GM21786 (cell line): ENCODE measurements around the gene YBX2.
A peak's percentile ranks its signal among the peaks of the same experiment; 100 is the strongest.

Source experiments
- ATAC-seq: cut with Tn5 transposase; IDR thresholded peaks from one replicate; pipeline ENCODE4 v1.9.1; 2021; ENCODE audit not compliant: unreplicated experiment

Gene YBX2

DNA sequence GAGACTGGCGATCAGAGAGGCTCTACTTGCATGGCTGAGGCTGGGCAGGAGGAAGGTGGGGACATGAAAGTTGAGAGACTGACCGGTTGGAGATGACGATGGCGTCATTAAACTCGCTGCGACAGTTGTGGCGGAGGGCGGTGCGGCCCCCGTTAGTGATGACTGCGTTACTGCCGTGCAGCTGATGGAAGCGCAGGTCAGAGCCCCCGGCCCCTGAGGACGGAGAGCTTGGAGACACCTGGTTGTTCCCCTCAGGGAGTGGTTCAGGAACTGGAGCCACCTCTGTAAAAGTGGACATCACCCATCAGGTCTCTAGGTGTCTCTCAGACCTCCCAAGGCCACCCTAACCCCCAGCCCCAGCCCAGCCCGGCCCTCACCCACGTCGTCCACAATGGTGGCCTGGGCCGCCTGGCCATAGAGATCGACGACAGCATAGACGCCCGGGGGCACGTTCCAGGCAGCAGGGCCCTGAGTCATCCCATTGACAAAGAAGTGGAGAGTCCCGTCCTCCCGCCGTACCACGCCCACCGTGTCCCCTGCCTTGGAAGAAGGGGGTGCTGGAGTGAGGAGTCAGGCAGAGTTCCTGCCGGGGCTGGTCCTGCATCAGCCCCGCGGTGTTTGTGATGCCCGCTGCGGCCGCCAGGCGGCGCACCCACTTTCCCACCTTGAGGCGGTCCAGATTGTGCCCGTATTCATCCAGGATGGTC is 29.4 kb upstream of the YBX2 start:
- no peak for ATAC-seq

DNA sequence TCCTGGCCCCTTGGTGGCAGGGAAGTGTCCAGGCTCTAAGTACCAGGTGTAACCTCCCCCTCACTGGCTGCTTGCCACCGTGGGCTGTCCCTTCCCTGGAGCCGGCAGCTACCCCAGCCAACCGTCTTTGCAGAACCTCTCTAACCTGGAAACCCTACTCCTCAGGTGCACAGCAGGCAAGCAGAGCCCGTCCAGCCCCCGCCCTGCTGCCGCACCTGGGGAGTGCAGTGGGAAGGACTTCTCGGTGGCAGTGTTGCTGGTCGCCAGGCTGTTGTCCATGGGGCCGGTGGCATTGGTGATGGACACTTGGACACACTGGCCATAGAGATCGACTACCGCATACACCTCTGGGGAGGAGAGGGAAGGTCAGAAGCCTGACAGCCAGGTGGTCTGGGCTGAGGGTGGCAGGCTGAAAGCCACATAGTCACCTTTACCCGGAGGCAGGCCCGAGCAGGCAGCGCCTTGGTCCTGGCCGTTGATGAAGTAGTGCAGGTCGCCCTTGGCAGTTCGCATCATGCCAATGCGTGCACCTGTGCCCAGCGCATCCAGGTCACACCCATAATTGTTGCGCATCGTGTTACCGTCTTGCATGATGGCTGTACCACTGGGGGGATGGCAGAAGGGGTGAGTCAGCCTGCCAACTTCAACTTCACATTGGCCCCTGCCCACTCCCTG is 28.2 kb upstream of the YBX2 start:
- no peak for ATAC-seq

DNA sequence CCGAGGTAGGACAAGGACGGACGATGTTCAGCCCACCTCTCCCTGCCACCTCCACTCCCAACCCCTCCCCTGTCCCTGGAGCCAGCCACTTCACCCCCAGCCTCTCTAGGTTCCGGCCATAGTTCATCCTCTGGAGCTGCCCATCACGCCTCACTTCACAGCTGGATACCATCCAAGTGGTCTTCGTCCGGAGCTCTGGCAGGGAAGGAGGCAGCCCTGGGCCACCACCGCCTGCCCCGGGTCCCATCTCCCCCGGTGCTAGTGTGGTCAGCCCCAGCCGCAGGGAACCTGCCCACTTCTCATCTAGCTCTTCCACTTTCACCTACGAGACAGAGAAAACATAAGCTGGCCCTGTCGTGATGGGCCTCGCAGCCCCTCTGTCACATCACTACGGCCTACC is 27.0 kb upstream of the YBX2 start:
- no peak for ATAC-seq

DNA sequence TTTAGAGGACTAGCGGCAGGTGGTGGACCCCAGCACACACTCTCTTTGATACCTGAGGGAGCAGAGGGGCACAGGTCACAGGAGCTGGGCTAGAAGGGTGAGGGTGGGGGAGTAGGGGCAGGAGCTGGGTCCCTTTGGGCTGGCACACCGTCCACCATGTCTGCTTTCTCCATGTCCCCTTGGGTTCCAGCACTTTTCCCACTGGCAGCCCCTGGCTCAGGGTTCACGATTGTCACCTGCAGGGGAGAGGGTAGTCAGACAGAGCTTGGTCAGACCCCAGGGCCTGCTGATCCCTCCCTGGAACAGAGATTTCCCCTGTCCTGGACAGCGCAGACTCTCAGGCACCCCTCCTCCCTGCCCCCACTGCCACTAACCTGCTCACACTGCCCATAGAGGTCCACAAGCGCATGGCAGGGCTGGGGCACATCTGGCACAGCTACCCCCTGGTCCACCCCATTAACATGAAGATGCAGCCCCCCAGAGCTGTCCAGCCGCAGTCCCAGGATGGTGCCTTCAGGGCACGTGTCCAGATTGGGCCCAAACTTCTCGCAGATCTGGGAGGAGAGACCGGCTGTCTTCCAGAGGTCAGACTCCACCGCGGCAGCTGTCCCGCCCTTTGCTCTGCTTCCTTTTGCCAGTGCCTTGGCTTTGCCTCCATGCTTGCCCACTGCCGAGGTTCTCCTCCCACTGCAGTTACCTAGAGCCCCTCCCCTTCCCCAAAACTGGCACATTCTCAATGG is 23.9 kb upstream of the YBX2 start:
- no peak for ATAC-seq

DNA sequence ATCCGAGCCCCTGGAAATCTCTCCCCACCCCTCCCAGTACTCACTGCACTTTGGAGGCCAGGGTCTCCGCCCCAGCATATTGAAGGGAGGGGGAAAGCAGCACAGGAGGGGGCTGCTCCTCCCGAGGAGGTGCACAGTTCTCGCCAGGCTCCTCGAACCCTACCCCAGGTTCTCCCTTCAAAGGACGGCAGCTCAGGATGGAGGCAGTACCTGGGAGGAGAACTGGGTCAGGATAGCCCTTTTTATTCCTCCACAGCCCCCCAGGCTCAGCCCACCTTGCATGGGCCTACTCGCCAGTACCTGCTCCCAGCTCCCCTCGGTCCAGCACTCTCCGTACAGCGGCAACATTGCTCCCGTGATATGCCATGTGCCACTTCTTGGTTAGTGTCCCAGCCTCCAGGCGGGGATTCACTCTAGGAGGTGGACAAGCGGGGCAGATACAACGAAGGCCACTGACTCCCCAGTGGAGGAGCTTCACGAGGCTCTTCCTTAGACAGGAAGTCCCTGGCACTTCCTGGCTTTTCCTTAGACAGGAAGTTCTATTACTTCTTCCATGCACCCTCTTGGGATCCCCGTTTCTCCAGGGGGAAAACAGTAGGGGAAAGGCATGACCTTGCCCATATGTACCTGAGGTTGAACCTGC is 22.8 kb upstream of the YBX2 start:
- ATAC-seq = no peak

DNA sequence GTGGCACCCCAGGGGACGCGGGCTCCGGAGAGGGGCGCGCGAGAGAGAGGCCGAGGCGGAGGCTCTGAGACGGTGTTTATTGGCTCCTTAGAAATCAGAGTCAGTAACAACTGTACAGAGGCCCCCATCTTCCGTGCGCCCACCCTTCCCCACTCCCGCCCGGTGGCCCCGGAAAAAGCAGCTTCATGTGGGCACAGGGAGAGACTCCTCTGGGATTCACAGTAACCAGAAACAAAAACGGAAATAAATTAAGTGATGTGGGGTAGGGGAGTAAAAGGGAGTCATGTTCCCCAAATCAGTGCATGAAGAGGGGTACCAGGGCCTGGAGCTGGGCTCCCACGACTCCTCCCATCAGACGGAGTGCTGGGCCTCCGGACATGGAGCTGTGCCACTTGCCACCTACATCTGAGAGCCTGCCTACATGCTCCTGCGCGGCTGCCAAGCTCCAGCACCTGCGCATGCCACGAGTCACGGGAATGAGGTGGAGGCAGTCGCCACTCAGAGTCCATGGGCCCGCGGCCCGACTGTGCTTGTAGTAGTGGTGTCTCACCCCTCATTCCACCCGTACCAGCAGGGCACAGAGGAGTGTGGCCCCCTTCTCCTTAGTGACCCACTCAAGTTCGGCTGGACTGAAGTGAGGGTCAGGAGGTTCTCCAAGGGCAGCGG is 21.3 kb upstream of the YBX2 start:
- no peak for ATAC-seq

DNA sequence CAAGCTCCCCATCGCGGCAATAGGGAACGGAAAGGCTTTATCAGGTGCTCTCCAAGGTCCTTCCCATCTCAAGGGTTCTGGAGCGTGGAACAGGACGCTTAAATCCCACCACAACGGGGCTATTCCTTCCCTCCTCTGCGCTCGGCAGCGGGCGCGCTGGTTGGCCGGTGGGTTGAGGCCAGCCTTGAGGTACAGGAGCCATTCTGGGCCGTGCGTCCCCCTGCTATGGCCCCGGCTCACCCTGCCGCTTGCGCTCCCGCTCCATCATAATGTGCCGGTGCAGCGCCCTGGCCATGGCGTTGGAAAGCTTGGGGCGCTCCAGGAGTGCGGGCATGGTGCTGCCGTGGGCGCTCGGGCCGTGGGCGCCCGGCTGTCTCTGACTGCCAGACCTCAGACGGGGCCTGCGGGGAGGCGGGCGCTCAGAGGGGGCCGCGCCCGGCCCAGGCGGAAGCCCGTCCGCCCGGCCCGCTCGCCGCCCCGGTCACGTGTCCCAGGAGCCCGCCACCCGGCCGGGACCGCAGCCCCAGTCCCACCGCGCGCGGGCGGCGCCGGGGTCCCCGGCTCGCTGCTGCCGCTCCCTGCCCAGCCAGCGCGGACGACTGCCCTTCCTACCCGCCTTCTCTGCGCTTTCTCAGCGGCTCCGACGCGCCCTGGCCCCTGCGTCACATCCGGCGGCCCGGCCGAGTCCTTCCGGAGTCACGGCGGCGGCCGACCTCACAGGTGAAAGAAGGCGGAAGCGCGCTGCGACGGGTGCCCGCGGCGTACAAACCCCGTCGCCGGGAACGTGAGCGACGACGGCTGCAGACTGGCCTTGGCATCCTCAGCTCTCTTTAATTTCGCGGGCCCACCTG is 20.5 kb upstream of the YBX2 start, which contains the start of gene GPS2:
TSS of gene GPS2 (minus strand) at position 642 of the 851 bp plus-strand sequence. CDS start at position 334, 308 bp downstream.
- peak; percentile 67 for ATAC-seq

DNA sequence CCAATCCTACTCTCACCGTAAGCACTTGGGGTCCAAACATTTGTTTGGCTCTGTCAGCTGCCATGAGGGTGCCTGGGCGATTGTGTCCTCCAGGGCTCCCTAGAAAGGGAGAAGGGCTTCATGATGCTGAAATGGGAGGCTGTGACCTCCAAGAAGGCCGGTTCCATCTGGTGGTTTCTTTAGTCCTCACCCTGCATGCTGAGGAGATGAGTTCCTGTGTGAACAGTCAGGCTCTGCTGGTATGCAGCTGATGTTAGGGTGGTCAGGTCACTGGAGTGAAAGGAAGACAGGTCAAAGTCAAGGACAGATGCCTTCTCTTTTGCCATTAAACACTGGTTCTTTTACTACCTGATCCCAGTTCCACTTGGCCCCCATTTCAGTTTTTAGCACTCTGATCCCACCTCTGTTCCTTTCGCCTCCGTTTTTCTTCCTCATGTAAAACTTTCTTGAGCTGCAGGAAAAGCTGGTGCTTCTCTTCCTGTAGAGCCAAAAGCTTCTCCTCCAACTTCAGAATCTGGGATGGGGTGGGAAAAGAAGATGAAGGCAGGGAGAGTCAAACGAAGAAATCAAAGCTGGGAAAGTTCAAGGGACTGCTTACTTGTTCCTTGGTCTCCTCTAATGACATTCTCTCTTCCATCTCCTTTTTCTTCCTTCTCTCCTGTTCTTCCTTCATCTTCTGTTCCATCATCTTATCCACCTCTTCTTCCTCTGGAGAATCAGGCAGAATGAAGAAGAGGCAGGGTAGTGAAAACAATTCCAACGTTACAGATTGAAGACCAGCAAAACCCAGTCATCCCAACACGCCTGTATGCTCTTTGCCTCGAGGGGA is 19.7 kb upstream of the YBX2 start:
- no peak for ATAC-seq

DNA sequence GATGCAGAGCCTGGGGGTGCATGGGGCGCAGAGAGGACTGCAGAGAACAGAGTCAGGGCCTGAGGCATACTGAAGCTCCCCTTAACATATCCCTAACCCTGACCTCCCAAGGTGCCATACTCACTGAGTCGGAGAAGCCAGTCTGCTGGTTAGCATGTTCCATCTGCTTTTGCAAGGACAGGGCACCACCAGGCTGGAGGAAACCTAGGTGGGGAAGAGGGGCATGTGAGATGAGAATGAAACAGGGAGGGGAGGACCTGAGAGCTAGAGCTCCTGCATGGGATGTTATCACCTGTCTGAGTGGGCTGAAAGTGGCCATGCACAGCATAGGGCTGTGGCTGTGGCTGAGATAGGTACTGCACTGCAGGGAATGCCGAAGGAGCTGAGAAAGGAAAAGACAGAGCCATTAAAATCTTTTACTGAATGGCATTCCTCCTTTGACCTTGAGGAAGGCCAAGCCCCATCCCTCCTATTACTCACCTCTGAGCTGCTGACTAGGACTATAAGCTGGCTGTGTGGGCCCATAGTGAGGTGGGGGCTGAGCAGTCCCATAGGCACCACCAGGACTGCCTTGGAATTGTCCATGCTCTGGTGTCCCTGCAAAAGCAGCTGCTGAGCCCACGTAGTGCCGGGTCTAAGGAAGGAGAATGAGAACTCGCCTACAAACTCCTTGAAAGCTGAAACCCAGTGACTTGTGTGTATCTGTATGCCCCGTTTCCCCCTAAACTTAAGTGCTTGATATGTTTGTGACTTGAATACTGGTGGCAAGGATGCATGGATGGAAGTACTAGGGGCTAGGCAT is 18.9 kb upstream of the YBX2 start:
- no peak for ATAC-seq

DNA sequence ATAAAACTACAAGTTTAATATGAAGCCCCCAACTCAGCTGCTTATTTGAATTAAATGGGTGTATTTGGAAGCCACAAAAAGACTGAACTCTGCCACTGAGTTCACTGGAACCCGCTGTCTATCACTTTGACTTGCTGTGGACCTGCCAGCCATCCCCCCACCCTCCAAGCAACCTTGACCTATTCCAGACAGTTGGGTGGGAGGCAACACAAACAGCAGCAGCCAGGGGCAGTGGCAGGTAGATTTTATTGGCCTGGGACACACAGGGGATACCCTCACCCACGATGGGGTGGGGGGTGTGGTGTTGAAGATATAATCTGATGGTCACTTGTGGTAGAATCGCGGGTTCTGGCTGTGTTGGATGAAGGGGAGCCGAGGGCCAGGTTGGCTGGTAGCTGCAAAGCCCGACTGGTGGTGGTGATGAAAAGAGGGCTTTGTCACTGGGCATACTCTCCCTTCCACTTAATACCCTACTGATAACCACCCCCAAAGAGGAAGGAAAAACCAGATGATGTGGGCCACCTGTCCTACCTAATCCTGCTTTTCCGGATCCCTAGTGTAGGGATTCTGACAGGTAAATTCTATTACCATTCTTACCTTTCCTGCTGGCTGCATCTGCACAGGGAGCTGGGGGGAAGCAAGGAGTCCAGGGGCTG is 18.1 kb upstream of the YBX2 start:
- ATAC-seq = no peak

DNA sequence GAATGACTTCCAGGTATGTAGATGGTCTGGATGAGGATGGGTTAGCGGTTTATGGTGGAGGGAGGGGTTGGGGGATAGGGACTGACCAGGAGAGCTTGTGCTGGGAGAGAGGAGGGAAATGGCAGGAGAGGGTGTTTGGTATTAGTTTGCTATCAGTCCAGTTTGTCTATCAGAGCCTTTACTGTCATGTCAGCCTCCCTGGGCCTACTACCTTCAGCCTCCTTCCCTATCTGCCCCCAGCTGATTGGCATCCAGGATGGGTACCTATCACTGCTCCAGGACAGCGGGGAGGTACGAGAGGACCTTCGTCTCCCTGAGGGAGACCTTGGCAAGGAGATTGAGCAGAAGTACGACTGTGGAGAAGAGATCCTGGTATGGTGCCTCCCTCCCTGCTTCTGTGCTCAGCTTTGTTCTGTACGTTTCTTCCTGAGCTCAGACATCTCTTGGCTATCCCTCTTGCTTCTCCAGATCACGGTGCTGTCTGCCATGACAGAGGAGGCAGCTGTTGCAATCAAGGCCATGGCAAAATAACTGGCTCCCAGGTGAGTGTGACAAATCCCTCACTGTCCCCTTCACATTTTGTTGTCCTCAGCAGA is 16.8 kb upstream of the YBX2 start:
- ATAC-seq = no peak

DNA sequence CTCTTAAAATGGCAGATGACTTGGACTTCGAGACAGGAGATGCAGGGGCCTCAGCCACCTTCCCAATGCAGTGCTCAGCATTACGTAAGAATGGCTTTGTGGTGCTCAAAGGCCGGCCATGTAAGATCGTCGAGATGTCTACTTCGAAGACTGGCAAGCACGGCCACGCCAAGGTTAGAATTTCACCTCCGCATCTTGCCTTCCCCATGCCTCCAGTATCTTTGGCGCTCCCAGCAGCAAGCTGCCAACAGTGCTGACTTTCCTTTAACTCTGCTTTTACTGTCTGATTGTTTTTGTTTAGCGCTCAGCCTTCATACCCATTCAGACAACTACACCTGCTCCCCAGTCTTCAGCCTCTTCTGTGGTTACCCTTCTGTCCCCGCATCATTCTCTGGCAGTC is 15.2 kb upstream of the YBX2 start:
- ATAC-seq = no peak

DNA sequence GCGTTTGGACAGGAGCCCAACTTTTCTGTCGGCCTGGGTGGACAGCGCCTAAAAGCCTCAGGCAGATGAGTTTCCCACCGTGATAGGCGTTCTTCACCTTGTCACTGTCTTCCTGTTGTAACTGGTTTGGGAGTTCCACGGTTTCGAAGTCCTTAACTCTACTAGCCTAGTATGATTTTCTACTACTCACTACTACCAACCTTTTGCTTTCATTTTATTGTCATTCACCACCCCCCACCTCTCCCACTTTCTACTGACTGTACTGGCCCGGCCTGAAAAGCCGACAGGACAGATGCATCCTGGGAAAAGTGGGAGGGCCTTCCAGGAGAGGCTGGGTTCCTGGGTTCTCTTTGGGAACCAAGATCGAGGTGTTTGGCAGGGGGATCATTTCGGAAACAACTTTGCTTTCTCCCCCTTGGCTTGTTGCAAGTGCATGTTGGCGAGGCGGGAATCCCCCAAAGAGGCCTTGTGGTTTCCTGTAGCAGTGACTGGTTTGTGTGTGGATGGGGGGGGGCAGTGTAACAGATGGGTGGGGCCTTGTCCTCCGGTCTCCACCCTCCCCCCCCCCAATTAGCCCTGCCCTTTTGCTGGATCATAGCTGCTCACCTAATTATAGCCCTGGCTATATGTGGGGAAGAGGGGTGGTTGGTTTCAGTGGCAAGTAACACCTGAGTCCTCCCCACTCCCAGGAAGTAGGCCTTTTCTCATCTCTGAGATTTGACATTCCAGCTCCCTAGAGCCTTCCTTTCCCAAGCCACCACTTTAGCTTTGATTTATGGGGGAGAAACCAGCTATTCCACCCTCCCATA is 14.4 kb upstream of the YBX2 start:
- no peak for ATAC-seq

DNA sequence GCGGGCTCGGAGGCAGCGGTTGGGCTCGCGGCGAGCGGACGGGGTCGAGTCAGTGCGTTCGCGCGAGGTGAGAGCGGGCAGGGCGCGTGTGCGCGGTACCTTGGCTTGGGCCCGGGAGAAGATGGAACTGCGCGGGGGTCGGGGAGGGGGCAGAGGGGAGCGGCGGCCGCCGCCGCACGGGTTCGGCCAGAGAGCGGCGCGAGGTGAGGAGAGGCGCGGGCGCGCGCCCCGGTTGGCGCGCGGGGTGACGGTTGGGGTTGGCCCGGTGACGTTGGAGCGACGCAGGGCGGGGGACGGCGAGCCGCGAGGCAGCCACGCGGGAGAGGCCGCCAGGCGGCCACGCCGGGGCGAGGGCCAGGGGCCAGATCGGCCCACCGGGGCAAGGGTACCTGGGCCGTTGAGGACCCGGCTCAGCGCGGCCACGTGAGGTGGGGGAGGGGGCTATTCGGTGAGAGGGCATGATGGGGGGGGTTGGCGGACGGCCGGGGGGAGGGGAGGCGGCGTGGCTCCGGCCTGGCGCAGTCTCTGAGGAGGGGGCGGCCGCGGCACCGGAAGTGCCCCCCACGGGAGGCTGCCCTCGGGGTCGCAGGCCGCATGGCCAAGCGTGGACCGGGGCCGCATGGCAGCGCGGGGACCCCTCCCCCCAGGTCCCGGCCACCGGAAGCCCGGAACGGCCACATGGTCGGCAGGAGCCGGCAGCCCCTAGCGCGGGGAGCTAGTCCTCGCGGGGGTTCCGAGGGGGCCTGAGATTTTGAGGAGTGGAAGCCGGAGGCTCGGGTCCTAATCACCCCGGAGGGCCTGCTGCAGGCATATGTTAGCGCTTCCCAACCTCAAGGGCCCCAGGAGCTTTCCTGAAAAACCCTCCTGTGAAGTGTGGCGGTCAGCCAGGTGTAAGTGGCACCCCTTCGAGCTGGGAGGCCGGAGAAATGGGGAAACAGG is 13.5 kb upstream of the YBX2 start:
- ATAC-seq = no peak

DNA sequence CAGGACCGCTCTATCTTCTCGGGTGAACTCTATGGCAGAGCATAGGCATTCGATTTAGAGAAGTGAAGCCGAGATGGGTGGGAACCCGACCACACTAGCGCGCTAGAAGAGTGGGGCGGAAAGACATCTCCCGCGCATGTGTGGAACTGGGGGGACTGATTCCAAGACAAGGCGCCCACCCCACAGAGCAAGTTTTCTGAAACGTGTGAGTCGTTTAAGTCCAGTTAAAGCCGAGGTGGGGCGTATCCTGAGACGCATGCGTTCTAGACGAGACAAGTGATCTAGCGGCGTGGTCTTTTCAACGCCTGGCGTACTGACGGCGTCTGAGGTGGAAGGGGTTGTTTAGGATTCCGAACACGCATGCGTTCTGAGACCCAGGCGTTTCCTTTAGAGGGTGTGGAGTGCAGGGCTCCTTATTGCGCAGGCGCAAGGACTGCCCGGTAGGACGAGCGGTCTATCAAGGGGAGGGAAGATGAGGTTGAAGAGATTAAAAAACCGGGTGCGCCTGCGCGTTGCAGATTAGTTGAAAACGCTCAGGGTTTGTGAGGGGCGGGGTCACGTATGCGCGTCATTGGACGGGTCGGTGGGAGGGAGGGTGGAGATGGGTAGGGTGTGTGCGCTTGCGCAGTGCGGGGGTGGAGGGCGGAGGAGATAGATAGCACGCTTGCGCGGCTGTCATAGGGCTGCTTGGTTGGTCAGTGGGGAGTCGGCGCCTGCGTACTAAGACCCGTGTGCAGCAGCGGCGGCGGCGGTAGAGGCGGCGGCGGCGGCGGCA is 12.7 kb upstream of the YBX2 start, which contains the start of gene EIF5A:
TSS of gene EIF5A (plus strand) at position 718 of the 775 bp plus-strand sequence. CDS start 2,008 bp downstream, outside the sequence.
- peak; percentile 67 for ATAC-seq
